Suppressor macrophage treated with lipopolysaccharide for 4 hours (primary cell): ENCODE results near the gene ROR2.
A peak's percentile ranks its signal among the peaks of the same experiment; 100 is the strongest.
"Not testable (repeated sequence)": the region's sequence is repeated elsewhere in the genome, so short reads cannot be mapped to it uniquely, and the experiment has no call there.

Source experiments
- DNase-seq: peaks from one replicate; pipeline ENCODE4 v3.0.0-alpha.2; 2020

Gene ROR2

DNA sequence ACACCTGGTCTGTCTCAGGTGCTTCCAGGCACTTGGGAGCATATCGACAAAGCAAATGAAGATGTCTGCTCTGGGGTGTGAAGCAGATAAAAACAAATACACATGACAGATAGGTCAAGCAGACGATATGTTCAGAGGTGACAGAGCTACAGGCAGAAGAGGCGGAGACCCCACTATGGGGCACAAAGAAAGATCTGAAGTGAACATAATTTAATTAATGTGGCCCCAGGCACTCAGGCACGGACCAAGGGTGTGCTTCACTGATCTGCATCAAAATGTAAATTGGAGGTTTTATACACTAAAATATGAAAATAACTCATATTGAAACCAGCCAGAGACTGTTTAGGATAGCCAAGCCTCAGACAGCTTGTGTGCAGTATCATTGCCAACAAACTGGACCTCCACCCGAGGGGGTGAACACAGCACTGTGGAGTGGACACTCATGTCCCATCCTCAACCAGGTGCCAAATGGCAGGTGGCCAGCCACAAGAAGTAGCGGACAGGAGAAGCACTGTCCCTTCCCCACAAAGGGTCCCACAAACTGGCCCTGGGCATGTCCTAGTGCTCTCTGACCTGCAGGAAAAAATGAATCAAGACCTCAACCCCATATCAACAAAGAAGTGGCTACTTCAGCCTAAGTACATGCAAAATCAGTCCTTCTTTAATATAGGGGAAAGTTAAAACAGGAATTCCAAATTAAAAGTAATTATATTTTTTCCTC is 29.2 kb downstream of the ROR2 start:
- no peak for DNase-seq

DNA sequence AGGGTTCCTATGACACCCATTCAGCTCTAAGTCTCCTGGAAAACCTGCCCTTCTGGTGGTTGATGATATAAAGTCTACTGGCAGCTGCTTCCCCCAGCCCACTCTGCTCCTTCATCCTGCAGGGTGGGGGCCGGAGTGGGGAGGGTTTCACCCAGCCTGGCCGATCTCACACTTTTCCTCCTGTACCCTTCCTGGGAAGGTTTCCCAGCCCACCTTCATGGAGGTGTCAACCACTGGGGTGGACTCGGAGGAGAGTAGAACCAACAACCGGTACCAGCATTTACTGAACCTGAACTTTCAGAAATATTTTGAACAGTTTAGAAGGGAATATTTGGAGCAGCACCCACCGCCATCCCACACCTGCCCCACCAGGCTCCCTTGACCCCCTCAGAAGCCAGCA is 30.4 kb downstream of the ROR2 start:
- no peak for DNase-seq

DNA sequence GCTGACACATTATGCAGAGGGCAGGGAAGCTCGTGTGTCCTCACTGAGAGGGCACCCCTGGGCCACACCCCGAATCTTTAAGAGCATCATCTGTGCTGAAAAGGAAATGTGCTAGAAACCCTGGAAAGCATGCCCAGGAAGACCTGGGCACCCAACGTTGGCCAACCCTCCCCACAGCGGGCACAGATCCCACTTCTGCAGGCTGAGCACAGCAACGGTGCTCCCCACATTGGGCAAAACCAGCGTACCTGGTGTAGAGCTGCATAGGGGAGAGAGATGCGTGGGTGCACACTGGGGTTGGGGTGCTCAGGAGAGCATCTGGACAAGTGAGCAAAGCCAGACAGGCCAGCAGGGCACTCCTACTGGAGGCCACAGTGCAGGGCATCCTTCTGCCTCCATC is 32.6 kb downstream of the ROR2 start:
- DNase-seq: no peak

DNA sequence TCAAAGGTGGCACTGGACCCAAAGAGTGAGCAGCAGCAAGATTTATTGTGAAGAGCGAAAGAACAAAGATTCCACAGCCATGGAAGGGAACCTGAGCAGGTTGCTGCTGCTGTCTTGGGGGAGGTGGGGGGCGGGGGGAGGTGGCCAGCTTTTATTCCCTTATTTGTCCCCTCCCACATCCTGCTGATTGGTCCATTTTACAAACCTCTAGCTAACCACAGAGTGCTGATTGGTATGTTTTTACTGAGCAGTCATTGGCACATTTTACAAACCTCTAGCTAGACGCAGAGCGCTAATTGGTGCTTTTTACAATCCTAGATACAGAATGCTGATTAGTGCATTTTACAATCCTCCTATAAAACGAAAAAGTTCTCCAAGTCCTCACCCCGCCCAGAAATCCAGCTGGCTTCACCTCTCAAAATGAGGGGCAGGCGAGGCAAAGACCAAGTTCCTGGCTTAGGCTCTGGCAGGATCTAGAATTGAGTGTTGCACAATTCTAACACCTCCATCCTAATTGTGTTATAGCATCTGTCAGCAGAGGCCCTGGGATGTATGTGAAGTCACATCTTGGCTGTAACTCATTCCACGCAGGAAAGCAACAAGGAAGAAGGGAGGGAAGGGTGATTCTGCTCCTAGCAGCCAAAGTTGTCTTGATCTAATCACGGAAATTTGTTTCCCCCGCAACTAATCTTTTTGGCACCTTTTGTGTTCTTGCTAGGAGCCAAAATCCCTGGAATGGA is 34.3 kb downstream of the ROR2 start:
- DNase-seq: no peak

DNA sequence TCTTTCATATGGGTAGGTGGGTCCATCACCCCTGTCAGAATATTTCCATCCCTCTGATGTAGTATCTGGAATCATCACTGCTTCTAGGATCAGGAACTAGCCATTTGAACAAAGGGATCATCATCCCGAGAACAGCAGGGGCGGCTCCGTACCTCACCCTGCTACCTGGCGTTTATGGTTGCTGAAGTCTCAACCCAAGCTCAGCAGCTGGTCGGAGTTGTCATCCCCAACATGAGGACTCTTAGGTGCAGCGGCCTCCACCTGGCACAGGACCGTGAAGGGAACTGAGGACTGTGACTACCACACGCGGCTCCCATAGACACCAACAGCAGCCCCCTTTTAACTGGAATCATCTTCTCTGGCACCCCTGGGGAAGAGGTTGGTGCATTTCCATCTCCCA is 35.1 kb downstream of the ROR2 start:
- no peak for DNase-seq

DNA sequence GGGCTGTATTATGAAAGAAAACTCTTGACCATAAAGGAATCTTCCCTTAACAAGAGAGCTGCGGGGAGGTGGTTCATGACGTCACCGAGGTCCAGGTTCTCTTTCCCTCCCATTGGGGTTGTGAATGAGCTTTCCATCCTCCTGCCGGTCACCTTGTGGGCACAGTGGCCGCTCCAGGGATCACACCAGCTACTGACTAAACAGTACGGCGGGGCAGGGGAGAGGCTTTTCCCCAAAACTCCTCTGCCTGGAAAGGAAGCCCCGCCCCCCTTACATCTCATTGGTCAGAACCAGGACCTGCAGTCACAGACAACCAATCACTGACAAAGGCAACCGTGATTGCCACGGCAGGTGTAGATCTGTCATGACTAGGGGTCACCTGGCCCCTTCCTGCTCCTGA is 35.6 kb downstream of the ROR2 start:
- DNase-seq: no peak

DNA sequence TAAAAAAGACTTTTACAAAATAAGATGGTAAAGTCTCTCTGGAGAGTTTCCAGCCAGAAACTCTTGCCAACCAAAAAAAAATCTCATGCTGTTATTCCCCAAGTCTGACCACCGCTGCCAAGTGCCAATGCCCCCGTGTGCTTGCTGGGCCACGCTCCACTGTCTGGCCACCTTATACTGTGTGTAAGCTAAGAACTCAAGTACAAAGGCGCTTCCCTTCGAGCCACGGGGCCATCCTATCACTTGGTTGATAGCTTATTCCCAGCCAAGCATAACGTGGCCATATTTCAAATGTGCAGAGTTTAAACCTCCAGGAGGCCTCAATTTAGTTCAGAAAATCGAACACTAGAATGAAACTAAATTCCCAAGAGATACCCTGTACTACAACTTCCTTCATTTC is 36.0 kb downstream of the ROR2 start:
- no peak for DNase-seq

DNA sequence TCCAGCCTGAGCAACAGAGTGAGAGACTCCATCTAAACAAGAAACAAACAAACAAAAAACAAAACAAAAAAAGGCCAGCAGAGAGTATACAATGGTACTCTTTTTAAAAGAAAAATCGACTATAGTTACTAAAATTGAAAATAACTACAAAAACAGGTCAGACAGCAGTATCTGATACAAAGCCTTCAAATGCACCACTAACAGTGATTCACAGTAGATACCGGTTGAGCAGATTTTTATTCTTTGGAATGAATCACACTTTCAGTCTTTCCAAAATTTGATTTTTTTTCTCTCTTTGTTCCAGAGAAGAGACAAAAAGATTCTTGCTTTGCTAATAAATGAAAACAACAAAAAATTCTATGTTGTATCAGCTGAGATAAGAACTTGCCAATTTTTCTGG is 36.9 kb downstream of the ROR2 start:
- DNase-seq: no peak

DNA sequence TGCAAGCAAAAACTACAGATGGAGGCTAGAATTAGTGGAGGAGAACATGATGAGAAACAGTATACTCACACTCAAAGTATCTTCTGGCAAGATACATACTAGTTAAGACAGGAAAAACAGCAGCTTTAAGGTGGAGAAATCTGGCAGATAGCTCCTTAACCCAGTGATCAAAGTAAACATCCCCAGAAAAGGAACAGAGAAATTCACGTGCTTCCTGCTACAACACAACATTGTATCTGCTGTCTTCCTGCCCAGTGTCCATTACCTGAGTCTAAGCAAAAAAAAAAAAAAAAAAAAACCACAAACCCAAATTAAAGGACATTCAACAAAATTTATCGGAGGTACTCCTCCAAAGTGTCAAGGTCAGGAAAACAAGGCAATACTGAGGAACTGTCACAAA is 38.4 kb downstream of the ROR2 start:
- no peak for DNase-seq

DNA sequence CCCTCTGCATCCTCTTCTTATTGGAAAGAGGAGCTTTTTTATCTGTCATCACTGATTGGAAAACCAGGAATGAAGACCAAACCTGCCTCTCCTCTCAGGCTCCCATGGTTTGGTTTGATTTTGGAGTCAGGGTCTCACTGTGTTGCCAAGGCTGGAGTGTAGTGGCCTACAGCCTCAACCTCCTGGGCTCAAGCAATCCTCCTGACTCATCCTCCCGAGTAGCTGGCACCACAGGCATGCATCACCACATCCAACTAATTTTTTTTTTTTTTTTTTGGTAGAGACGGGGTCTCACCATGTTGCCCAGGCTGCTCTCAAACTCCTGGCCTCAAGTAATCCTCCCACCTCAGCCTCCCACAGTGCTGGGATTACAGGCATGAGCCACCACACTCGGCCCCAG is 40.8 kb downstream of the ROR2 start:
- DNase-seq: not testable (repeated sequence)

DNA sequence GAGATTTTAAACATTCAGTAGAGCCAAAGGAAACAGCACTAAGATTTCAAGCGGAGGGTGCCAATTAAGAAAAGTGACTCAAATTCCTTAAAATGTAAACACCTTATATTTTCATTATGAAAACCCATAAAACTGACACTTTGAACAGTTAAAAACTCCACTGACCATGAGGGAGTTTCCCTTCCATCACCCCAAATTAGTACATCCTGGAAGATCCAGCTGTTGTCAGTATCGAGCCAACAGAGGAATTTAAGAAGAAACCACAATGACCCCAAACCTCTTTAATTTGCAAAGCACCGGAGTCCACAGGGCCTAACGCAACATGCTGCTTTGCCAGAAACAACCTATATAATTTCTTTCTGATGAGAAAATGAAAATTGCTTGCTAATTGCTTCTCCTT is 41.3 kb downstream of the ROR2 start:
- peak; percentile 22 for DNase-seq

DNA sequence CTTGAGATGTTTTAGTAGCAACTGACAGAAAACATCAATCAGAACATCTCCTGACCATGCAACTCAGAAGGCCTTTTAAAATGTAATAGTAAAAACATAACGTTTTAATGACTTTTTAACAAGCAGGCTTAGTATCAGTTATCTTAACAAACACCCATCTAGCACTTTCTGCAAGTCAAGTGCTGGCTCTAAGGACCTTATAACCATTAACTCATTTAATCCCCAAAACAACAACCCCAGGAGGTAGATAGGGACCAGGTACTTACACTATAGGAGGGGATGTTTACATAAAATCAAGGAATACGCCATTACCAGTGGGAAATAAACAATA is 41.8 kb downstream of the ROR2 start:
- DNase-seq: no peak

DNA sequence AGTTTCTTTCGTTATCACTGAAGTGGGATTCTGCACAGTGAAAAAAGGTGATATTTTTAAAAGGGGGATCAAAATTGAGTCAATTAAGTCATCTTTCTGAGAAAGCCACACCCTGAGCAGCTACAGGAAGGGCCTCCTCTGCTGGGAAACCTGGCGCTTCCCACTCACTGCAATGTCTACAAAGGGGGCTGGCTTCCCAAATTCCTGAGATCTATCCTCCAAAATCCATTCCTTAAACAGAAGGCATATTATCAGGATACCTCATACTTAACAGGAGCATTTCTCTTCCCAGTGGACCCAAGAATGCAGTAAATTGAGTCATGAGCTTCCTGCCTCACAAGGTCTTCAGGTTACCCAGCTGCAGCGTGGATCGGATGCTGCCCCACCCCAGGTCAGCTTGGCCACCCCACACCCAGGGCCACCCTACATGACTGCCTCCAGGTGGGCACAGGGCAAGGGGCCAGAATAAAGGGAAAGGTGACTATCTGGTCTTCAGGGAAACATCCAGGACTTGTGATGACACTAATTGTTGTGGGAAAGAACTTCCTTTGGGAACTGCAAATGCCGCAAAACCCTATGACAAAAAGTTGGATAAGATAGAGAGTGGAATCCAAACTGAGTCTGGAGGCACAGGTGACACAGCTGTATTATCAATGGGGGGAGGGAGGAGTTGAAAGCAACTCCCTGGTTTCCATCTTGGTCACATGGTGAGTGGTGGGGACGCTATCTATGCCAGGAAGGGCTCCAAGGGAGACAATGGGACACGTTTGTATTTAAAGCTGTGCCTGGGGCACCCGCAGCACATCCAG is 42.3 kb downstream of the ROR2 start:
- no peak for DNase-seq

DNA sequence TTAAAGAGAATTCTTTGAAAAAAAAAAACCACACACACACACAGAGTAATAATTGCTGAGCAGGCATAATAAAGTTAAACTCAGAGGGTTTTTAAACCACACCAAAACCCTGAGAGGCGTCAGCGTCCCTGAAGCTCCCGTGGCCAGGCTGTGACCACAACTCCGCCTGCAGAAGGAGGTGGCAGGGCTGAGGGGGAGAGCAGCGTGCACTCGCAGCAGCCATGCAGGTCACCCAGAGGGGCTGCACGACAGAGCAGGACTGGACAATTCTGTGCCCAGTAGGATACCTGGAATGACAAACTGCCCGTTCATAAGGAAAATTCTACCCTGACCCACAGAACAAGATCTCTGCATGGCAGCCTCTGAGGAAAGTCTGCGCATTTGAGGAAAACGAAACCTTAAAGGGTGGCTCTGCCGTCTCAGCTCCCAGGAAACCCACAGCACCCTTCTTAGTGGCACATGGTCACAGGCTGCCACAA is 44.0 kb downstream of the ROR2 start:
- peak; percentile 53 for DNase-seq

DNA sequence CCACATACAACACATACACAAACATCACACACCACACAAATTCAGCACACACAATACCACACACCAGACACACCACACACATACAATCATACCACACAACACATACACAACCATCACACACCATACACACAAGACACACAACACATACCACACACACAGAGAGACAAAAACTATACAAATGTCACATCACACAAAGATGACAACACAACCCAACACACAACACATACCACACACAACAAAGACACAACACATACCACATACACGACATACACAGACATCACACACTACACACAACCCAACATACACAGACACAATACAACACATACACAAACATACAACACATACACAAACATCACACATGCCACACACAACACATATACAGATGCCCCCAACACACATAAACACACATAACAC is 44.8 kb downstream of the ROR2 start:
- no peak for DNase-seq

DNA sequence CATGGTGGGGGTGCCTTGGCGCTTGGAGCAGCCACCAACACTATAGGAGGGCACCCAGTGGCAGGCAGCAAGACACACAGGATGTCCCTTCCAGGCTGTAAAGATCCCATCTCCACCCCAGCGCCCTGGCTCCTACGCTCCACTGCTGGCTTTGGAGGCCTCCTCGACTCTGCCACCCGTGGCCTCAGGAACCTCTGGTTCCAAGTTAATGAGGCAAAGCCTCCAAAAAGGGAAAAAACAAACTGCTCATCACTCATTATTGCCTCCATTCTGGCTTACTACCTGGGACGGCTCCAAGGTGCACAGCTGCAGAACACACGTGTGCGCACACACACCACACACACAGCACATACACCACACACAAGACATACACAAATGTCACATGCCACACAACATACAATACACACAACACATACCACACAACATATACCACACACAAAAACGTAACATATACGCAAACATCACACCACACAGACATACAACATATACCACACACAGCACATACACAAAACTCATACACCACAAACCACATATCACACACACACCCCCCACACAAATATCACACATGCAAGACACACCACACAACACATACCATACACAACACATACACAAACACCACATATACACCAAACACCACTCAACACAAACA is 45.3 kb downstream of the ROR2 start:
- DNase-seq: no peak

DNA sequence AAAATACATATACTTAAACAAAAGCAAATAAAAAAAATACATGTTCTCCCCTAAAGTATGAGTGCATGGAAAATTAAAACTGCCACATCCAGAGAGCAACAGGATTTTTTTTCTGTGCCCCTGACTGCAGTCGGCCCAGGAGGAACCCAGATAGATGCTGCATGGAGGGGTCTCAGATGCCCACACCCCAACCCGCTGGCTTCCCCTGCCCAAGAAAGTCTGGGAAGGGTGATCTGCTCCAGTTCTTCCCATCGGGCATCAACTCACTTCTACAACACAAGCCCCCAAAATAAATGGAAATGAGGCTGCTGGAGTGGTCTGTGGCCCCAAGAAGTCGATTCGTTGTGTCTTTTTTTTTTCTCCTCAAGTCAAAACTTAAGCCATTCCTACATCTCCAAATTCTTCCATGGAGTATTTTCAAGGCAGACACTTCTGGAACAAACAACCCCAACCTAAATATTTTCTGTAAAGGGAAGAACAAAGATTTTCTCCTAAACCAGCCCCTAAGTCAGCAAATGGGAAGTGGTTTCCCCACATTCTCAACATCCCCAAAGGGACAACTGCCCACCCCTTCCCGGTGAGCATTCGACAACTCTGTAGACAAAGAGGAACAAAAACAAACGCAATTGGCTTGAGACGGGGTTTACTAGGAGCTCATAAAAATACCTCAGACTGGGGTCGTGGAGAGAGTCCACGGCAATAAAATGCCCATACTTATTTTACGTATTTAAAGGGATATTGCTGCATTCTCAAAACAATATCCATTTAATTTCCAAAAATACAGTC is 46.7 kb downstream of the ROR2 start:
- peak; percentile 65 for DNase-seq

DNA sequence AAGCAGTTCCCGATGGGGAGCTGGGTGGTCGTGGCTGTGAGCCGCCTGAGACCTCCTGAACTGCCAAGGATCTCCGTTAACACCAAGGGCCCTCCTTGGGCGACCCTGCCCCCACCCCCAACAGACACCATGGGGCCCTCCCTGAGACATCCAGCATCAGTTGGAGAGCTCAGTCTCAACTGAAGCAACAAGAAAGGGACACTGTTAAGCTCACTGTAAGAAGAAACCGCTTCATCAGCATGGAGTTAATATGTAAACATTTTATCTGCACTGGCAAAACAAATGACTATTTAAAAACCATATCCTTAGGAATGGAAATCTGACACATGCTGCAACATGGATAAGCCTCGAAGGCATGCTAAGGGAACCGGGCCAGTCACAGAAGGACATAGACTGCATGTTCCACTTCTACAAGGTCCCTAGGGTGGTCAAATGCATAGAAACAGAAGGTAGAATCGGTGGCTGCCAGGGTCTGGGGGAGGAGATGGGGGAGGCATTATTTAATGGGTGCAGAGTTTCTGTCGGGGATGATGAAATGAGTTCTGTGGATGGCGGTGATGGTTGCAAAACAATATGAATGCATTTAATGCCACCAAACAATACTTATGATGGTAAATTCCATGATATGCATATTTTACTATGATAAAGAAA is 47.4 kb downstream of the ROR2 start:
- no peak for DNase-seq

DNA sequence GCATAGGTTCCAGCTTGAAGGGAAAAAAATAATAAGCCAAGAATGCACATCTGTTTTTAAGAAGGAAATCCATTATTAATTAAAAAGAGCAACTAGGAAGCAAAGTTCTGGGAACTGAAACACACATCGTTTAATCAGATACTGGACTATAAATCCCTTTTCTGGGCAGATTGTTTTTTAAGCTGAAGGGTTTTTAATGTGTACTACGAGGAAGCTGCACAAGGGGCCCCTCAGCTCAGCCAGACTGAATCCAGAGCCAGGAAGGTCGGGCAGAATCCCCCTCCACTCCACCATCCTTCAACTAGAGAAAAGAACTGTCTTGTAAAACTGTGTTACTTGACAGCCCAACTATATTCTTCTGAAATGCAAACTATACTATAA is 49.2 kb downstream of the ROR2 start:
- DNase-seq: no peak

DNA sequence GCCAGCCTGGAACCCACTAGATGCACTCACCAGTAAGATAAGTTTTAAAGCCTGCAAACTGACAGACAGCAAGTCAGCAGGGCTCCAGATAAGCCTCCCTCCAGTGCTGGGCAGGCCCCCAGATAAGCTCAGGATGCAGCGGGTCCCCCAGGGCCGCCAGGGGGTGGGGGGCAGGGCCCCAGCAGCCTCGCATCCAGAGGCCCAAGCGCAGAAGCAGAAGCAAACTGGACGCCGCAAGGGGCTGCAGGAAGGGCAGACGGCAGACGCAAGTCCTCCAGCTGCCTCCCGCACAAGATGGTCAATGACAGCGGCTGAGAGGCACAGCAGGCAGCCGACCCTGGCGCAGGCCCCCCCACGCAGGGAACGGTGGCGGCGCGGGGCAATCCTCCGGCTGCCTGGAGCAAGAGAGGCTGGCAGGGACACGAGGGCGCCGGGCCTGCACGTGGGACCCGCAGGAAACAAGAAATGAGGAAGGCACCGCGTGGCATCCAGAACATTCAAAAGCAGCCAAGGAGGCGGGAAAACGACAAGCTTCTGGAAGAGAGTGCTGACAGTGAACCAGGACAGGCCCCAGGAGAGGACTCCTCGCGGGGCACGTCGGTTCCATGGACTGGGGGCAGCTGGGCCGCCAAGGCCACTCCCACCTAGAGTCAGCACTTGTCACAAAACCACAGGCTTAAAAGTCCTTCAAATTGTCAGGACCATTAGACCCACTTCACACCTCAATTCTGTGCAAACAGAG is 49.8 kb downstream of the ROR2 start:
- no peak for DNase-seq

DNA sequence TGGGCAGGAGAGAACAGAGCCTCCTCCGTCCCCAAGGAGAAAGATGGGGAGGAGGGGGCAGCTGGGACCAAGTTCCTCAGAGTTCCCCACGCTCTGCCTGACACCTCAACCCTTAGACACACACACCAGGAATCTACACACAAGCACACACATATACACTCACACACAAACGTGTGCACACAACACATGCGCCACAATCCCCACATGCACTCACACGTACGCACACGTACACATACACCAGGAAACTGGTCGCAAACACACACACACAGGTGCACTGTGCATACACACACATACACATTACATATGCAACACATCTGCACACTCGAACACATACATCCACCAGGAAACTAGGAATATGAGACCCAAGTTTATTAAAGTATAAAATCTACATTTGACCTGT is 50.4 kb downstream of the ROR2 start:
- DNase-seq: no peak
